GM18519 (cell line): ENCODE measurements around the gene ORMDL2.
"Not testable (repeated sequence)": the region's sequence is repeated elsewhere in the genome, so short reads cannot be mapped to it uniquely, and the experiment has no call there.

Experiments used
- ATAC-seq: cut with Tn5 transposase; IDR thresholded peaks from one replicate; pipeline ENCODE4 v1.9.1; 2021; ENCODE audit warnings: mild to moderate bottlenecking, moderate library complexity; ENCODE audit not compliant: unreplicated experiment, low FRiP score

Gene ORMDL2

DNA sequence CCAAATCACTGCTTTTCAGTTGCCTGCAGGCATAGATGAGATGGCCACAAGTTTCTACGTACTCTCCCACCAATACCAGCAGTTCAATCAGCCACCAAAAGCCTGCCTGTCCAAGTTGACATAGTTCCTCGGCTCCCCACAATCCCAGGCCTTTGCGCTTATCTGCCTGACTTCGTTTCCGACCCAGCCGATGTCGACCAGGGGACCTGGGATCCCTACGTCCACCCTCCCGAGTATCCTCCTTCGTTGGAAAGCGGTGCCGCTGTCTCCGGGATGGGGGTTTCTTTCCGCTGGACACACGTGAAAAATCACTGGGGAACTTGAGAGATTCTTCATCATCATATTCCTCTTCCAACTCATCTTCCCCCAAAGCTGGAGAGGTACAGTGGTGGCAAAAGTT is 10.0 kb downstream of the ORMDL2 start:
- ATAC-seq, result no peak

DNA sequence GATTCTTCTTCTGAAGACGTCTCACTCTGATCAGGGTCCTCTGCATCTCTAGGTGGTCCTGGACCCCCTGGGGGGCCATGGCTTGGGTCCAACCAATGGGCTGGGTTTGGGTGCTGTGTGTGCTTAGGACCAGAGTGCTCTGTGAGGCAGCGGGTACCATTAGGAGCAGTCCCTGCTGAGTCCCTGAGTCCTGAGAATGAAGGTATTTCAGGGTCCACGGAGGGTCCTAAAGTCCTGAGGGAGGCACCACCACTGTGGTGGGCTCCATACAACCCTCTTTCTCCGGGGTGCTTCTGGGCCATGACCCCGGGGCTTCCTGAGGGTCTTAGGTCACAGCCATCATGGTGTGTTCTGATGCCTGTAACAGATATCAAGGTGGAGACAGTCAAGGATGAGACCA is 10.5 kb downstream of the ORMDL2 start:
- no peak for ATAC-seq

DNA sequence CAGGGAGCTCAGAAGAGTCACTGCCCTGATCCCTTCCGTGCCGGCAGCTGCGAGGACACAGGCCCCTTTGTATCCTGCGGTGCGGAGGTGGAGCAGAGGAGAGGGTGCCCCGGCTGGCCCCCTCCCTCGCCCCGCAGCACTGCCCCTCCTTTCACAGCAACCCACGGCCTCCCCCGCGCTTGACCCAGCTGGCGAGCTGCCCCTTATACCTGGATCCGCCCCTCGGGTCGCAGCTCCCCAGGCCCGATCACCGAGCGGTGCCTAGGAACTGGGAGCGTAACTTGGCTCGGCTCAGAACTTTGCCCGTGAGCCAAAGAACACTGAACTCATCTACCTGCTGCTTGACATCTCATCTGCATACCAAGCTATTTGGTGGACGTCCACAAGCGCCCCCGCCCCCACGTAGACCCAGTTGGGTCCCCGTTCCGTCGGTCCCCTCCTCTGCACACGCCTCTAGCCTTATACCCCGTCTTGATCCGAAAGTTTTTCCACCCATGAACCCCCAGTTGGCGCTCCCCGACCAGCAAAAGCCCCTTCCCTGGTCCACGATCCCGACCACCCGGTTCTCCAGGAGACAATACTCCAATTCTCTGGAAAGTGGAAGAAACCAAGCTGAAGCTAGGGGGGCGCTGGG is 12.2 kb downstream of the ORMDL2 start:
- ATAC-seq, result peak; percentile 4

DNA sequence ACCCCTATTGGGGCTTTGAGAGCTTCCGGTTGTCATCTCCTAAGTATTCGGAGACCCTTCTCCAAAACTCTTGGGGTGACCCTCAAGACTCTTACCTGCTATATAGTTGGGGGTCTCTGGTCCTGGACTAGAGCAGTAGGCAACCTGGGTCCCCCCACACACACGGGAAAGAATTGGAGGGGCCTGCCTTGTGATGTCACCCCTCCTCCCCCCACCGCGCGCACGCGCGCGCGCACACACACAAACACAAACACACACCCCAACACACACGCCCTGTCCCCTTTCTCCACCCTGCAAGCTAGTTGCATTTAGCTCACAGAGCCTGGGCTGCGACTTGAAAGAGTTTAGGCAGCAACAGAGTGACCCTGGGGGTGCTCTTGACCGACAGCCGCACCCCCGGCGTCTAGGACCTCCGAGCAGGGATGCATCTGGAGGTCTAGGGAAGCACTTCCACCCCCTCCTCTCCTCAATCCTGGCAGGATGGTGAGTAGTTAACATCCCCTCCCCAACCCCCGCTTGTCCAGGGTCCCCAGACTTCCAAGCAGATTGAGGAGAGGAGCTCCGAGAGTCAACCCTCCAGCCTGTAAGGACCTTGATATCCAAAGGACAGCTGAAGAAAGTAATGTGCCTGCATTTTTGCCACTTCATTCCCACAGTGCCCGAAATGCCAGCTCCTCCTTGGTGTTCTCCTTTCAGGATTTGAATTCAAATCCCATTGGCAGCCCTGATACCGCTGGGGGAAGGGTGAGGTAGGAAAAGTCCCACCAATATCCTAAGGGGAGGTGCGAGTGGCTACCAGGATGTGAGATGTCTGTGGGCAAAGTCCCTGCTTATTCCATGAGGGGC is 13.0 kb downstream of the ORMDL2 start:
- no peak for ATAC-seq

DNA sequence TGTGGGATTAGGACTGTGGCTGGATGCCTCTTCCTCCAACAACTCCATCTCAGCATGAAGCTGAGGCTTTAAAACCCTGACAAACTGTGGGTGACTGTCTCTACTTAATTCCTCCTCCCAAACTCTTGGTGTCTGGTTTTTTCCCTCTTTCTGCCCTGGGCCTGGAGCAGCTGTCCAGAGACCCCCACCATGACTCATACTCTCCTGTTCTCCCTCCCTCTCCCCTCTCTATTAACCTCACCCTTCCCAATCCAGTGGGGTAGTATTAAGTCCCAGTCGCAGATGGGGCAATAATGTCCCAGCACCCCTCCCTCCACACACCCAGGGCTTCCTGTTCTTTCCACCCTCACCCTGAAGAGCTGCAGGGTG is 13.6 kb downstream of the ORMDL2 start:
- no peak for ATAC-seq

DNA sequence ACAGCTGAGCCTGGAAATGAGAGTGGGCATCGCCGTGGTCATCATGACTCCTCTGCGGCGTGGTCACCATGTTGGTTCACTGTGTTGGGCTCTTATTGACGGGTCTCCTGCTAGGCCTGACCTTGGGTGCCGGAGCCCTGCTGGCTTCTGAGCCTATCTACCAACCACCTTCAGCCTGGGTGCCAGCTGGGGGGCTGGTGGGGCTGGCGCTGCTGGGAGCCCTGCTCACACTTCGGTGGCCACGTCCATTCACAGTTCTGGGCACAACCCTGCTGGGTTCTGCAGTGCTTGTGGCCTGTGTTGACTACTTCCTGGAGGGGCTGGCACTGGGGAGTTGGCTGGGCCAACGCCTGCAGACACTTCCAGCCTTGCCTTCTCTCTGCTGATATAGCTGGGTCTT is 15.2 kb downstream of the ORMDL2 start:
- ATAC-seq, result no peak

DNA sequence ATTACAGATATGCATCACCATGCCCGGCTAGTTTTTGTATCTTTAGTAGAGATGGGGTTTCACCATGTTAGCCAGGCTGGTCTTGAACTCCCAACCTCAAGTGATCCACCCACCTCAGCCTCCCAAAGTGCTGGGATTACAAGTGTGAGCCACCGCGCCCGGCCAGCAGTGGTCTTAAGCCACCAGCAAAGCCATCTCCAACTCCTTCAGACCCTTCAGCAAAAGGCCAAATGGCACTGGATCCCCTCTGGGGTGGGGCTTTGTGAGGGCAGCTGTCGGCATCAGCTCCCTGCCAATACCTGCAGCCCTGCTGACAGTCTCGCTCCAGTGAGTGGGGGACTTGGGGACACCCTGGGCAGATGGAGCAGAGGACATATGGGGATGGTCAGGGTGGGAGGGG is 16.6 kb downstream of the ORMDL2 start:
- ATAC-seq, result not testable (repeated sequence)

DNA sequence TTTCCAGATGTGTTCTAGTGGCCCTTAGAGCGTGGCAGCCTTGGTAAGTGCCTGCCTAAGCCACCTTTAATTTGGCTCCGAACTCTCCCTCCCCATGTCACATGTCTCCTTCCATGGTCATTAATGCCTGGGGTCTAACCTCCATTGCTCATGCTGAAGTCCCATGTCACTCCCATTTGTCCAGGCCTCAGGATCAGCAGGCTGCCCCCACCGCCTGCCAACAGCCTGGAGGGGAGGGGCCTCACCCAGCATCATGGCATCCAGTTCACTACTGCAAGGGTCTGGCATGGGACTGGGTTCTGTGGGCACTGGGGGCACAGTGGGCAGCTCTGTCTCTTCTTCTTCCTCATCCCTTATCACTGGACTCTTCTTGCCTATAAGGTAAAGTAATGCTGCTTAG is 20.5 kb downstream of the ORMDL2 start:
- no peak for ATAC-seq

DNA sequence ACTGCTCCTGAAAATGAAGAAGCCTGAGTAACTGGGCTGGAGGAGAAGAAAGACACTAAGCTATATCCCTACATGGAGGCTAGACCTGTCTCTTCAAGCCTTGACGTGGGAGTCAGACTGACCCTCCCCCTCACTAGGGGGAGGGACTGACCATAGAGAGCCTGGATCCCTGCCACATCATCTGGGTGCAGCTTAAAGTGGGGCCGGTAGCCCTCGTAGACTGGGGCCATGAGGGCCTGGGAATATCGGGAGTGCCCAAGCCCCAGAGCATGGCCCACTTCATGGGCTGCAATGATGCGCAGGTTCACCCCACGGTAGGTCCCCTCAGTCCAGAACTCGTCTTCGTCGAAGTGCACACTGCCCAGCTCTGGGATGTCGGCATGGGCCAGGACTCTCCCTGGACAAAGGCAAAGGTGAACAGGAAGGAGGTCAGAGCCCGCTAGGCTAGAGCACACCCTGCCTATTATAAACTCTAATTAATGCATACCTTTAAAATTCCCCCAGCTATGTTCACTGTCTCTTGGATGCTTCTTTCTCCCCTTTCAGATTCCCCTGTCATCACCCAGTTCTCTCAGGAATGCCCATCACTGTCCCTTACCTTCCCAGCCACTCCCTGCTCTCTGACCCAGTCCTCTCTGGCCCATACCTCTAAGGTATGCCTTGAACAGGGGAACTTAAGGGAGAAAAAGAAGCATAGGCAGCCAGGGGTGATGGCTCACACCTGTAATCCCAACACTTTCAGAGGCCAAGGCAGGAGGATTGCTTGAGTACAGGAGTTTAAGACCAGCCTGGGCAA is 21.7 kb downstream of the ORMDL2 start:
- no peak for ATAC-seq

DNA sequence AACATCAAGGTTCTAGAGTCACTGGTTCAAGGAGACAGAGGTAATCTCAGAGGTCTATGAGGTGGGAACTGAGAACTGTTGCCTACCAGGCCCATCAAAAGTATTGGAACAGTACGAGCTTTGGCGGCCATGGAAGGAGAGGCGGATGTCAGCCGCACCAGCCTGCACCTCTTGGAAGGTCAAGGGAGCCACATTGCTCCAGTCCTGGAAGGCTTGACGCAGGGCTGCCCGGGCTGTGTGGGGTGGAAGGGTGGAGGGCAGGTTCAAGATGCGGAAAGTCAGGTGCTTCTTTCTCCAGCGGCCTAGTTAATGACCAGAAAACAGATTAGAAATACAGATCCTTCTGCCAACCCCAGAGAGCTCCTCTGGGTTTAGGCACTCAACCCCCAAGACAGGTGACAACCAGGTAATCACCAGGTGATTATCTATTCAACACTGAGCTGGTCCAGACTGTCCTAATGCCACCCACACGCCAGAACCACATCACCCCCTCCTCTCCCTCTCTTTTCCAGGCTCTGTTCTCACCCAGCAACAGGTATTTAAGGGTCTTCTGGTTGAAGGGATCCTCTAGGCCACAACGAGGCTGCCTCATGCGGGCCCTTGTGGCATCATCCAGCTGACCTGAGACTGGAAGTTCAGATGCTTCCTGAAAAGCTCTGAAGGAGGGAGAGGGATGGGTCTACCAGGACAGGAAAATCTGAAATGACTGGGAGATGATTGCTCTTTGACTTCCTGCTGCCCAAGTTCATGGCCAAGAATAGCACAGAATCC is 22.9 kb downstream of the ORMDL2 start:
- no peak for ATAC-seq

DNA sequence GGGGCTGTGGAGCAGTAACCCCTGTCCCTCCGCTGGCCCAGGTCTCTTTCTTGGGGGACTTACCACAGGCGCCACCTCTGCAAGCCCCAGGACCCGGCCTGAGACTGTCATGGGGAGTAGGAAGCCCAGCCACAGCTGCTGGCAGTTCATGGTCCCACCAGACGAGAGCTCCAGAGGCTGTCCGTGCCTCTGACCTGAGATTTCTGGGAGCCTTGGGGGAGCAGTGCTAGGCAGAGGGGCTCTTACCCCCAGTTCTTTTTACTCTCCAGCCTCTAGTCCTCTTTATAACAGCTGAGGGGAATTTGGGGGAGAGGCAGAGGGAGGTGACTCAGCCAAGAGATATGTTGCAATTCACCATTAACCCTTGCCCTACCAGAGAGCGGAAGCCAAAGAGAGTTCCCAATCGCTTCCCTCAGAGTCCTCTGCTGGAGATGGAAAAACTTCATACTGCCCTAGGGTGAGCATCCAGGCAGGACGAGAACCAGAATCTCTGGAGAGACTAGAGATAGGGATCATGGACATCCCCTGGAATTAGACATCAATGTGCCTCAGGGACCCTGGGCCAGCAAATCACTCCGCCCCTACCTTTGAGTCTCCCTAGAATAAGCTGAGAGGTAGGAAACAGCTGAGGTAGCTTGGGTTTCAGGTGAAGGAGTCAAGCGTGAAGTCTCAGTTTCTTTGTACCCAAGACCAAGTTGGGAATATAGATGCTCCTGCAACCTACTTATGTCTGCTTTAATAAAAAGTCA is 25.0 kb downstream of the ORMDL2 start, which contains the start of gene MMP19:
Gene MMP19, minus strand, starts transcription at position 256 of the 749 bp plus-strand sequence. Its CDS starts 106 bp downstream, at position 150.
- ATAC-seq, result no peak

DNA sequence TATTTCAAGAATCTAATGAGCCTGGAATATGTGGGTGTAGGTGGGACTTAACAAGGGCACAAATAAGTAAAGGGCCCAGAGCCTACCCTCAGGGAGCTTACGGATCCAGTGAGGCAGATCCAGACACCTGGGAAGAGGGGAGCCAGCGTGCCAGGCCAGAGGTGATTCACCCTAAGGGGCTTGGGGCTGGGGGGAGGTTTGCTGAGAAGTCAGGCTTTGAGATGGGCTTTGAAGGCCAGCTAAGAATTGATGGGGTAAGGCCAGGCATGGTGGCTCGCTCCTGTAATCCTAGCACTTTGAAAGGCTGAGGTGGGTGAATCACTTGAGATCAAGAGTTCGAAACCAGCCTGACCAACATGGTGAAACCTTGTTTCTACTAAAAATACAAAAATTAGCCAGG is 25.6 kb downstream of the ORMDL2 start:
- no peak for ATAC-seq

DNA sequence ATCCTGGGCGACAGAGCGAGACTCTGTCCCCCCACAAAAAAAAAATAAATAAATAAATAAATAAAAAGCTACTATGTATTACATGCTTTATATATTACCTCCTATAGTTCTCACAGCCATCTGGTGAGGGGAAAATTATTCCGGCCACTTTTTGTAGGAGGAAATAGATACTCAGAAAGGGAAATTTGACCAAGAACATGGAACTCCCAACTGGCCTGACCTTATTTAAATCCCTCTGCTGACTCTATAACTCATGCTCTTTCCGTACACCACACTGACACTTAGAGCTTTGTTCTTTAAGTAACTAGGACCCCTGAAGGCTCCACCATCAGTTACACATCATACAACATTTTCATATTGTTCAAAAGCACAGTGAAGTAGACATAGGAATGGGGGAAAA is 27.1 kb downstream of the ORMDL2 start:
- no peak for ATAC-seq

DNA sequence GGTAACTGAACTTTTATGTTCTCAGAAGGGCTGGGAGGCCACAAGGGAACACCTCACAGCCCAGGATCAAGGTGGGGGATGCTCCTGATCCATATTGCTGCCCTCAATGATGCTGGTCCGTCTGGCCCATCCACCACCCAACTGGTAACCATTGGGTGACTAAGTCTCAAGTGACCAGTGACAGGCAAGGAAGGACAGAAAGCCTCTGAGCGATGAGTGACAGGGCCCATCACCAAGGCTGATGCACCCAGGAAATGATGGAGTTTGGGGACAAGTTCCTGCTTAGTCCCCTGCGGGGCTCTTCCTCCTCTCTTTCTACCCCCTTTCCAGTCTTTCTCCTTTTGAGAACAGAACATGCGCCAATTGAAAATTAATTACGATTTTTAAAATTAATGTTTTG is 27.5 kb downstream of the ORMDL2 start:
- no peak for ATAC-seq

DNA sequence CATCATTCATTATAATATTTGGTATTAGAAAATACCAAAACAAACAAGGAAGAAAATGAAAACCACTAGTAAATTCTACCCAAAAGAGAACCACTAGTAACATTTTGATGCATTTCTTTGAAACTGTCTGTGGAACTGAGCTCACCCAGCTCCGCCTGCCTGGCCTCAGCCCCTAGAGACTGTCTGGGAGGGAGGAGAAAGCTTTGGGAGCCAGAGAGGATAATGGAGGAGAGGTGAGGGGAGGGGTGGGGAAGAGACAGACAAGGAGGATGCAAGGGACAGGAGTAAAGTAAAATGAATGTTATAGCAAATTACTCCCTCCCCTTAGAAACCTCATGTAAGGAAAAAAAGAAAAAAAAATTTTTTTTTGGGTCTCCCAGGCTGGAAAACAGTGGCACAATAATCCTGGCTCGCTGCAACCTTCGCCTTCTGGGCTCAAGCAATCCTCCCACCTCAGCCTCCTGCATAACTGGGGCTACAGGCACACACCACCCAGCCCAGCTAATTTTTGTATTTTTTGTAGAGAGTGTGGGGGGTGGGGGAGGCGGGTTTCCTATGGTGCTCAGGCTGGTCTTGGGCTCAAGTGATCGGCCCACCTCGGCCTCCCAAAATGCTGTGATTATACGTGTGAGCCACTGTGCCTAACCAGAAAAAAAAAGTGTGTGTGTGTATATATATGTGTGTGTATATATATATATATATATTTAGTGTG is 28.1 kb downstream of the ORMDL2 start:
- no peak for ATAC-seq

DNA sequence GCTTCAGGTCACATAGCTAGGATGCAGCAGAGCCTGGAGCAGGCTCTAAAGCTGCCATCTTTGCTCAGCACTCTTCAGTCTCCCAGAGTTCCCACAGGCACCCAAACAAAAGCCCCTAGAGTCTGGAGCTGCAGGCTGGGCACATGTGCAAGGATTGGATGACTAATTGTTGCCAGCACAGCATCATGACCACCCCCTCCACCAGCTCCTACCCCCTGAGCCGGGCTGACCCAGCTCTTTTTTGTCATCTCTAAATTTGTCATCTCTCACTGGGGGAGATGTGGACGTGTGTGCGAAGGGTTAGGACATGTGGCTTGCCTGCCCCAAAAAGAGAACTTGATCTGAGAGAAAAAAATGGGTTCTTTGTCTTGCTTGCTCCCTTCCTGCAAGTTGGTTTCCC is 29.2 kb downstream of the ORMDL2 start:
- ATAC-seq, result no peak

DNA sequence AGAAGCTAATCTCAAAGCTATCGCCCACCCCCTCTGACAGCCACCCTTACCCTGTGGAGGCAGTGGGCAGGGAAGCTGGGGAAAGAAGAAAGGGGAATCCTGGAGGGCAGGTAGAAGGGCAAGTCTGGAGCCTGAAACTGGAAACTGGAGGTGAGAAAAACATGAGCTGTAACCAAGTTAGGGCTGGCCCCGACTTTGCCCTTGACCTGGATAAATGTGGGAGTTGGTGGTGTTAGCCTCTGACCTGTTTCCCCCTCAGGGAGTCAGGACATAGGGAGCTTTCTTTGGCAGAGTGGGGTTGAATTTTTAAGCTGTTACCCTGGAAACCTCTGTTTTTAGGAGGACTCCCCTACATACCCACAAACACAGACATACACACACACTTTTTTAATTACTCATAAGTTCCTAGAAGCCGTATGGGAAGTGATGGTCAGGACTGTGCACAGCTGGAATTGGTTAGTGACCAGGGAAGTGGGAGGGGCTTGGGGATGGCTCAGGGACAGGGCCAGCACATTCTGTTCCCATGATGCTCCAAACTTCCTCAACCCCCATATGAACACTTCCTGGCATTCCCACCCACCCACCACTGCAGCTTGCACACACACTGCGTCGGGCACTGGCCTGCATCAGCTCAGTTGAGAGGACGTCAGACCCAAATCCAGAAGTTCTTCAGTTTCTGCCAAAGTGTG is 29.9 kb downstream of the ORMDL2 start:
- ATAC-seq, result no peak

DNA sequence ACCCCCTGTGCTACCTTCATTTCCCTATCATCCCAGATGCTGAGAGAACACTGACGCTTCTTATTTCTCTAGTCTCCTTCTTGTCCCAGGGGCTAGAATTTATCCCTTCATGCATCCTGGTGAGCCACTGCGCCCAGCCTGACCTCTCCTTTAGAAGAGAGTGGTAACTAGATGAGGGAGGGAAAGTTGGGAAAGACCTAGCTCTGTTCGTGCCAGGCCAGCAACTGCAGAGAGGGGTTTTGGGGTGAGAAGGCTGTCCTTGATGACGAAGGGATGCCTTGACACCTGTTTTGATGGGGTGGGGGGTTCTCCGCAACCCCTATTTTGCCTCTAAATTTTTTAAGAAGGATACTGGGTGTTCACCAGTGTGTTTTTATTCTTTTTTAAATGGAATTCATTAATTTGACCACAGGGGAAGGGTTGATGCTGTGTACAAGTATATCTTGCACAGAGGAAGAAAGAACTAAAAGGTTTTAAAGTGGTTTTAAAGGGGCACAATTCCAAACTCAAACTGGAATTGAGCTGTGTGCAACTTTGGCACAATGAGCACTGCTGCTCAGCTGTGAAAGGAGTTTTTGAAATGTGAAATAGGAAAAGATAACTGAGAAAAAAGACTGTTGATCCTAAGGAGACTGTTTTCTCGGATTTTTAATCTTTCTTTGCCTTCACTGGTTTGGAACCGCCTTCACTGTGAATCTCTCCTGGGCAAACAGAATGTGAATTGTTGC is 31.9 kb downstream of the ORMDL2 start:
- ATAC-seq, result no peak
